Measurements from ENCODE around the gene CPA3.

CPA3 gene

DNA sequence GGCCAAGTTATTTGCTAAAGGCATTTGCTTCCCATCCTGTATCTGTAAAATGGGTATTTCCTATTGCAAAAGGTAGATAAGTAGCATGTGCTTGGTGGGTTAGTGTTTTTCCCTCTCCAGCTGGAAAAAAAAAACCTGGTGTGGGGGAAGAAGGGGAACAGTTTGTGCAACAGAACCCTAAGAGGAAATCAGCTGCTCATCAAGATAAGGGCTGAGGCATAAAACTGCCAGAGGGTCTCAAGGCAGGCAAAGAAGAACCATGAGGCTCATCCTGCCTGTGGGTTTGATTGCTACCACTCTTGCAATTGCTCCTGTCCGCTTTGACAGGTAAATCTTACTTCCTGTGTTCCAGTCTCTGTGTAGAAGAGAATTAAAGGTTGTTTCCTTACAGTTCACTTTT lies at the start of gene CPA3:
TSS of gene CPA3 (plus strand) at position 248 of the 400 bp plus-strand sequence. CDS start at position 260, 12 bp downstream.
- Histone ChIP-seq H3K4me1 (no peaks in the 10 kb centered on the region), H3K36me3 (replicated peaks) (no peaks in the 10 kb centered on the region), H3K9me3 (no peaks in the 10 kb centered on the region), H3K4me3 (no peak within 1 kb of the TSS), H3K27me3 (ENCODE audit: low read depth) (peaks cover 5% of the 10 kb centered on the region; the same call in 1 of the 2 replicates)
- in situ Hi-C loops (cut with MboI; ENCODE audit: low sequenced_read_pairs) = no loop called here
- no peak for DNase-seq (ENCODE audit: low spot score in 2 of 2)

DNA sequence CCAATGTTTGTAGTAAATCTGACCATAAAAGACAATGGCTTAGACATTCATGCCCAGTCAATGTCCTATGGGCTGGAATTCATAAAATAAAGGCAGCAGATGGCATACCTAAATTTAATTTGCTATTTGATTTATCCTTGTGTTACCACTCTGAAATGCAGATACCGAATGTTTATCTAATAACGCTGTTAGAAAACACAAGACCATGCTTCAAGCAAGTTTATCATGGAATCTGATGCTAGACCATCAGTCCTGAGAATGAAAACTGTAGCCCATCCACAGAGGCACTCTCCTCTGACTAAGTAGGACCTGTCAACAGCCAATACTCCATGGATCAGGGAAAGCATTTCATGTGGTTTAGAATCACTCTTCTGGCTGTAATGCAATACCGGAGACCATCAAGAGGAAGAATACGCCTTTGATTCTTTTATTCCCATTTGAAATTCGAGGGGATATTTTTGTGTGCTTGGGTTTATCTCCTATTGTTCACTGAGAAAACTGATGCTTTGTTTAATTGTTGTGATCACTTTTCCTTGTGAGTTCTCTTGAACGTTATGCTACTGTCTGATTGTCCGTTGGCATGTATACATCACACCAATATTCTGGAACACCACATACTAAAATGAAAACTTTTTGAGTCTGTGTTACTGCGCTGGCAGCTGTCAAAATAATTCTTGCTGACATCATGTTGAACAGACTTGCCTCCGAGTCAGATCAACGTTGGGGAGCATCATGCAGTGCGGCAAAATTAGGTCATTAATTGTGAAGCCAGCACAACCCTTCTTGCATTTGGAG lies 49.6 kb upstream of the CPA3 start:
- in situ Hi-C loops (cut with MboI; ENCODE audit: low sequenced_read_pairs) = no loop called here
- no peaks in the 10 kb centered on the region for H3K9me3 ChIP-seq
- no peak overlapping the region for H3K4me3 ChIP-seq
- 0 out of 2 replicates have a peak, but pooled peaks cover 4% of the 10 kb centered on the region for H3K4me1 ChIP-seq
- no peaks in the 10 kb centered on the region for H3K36me3 ChIP-seq (replicated peaks)
- DNase-seq (ENCODE audit: low spot score in 2 of 2) = no peak
- peaks cover 4% of the 10 kb centered on the region; the same call in 1 of the 2 replicates for H3K27me3 ChIP-seq (ENCODE audit: low read depth)

- peaks cover 4% of the 10 kb centered on the region; the same call in 1 of the 2 replicates for H3K27me3 ChIP-seq (ENCODE audit: low read depth)
- H3K4me3 ChIP-seq = no peak overlapping the region
- 0 out of 2 replicates have a peak, but pooled peaks cover 4% of the 10 kb centered on the region for H3K4me1 ChIP-seq
- no peaks in the 10 kb centered on the region for H3K9me3 ChIP-seq
- no peak for DNase-seq (ENCODE audit: low spot score in 2 of 2)
- in situ Hi-C loops (cut with MboI; ENCODE audit: low sequenced_read_pairs) = no loop called here
- H3K36me3 ChIP-seq (replicated peaks) = no peaks in the 10 kb centered on the region
These were observed 48.7 kb upstream of the CPA3 start for GRCh38 chr3:148816427-148816826.

- peaks cover 4% of the 10 kb centered on the region; the same call in 1 of the 2 replicates for H3K27me3 ChIP-seq (ENCODE audit: low read depth)
- H3K4me3 ChIP-seq = no peak overlapping the region
- in situ Hi-C loops (cut with MboI; ENCODE audit: low sequenced_read_pairs) = no loop called here
- H3K36me3 ChIP-seq (replicated peaks) = no peaks in the 10 kb centered on the region
- 0 out of 2 replicates have a peak, but pooled peaks cover 4% of the 10 kb centered on the region for H3K4me1 ChIP-seq
- no peaks in the 10 kb centered on the region for H3K9me3 ChIP-seq
- DNase-seq (ENCODE audit: low spot score in 2 of 2) = no peak
These were observed 48.0 kb upstream of the CPA3 start for GRCh38 chr3:148816981-148817525.

DNA sequence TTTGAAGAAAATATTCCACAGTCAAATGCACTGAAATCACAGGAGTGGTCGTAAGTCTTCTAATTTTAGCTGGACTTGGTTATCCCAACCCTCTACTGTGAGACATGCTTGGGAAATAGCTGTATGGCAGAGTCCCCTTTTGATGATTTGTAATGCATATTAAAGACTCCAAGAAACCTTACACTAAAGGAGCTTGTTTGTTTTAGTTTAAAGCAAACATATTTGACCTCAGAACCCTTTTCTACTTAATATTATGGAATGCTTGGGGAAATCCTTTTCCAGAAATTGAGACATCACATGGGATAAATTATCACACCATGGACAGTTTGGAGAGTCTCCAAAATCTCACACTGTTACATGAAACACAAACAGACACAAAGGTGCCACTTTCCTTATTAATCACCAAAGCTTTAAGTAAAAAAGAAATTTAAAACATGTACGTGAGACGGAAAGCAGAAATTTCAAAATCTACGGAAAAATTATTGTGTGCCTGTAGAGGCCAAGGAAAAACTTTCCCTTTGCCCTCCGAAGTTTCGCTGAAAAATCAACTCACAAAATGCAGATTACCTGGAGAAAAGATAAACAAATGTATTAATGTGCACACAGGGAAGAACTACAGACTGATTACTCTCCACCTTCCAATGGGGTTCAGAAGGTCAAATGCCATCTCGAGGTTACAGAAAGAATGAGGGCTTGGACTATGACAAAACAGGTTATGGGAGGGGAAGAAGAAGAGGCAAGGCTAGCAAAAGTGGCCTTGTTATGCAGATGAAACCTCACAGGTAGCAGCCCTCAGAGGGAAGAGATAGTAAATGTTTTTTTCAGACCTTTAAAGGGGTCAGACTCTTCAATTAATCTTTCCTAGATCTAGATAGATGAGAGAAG lies 44.5 kb upstream of the CPA3 start:
- DNase-seq (ENCODE audit: low spot score in 2 of 2) = no peak
- Histone ChIP-seq H3K4me3 (no peak overlapping the region), H3K9me3 (no peaks in the 10 kb centered on the region), H3K4me1 (0 out of 2 replicates have a peak, but pooled peaks cover 4% of the 10 kb centered on the region), H3K36me3 (replicated peaks) (no peaks in the 10 kb centered on the region), H3K27me3 (ENCODE audit: low read depth) (peaks cover 7% of the 10 kb centered on the region)
- in situ Hi-C loops (cut with MboI; ENCODE audit: low sequenced_read_pairs) = no loop called here

- Histone ChIP-seq H3K36me3 (replicated peaks) (no peaks in the 10 kb centered on the region), H3K4me3 (no peak overlapping the region), H3K27me3 (ENCODE audit: low read depth) (peaks cover 3% of the 10 kb centered on the region; the same call in 1 of the 2 replicates), H3K9me3 (no peaks in the 10 kb centered on the region), H3K4me1 (0 out of 2 replicates have a peak, but pooled peaks cover 4% of the 10 kb centered on the region)
- in situ Hi-C loops (cut with MboI; ENCODE audit: low sequenced_read_pairs) = no loop called here
- no peak for DNase-seq (ENCODE audit: low spot score in 2 of 2)
These were observed 42.1 kb upstream of the CPA3 start for GRCh38 chr3:148823026-148823425.

DNA sequence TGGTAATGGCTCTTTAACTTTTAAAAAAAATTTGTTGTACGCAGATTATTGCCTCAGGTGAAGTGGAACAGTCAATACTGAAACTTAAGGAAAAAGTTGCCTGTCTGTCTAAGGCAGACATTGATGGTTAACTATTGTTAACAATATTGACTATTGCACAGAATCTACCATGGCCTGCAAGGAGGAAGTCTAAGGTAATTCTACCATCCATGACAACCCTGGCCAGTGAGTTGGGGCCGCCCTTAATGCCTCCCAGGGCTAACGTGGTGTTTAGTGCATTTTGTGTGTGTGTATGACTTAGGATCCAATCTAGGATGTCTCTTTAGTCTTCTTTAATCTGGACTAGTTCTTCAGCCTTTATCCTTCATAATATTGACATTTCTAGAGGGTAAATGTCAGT lies 39.6 kb upstream of the CPA3 start:
- DNase-seq (ENCODE audit: low spot score in 2 of 2) = no peak
- H3K4me1 ChIP-seq = no peaks in the 10 kb centered on the region
- in situ Hi-C loops (cut with MboI; ENCODE audit: low sequenced_read_pairs) = no loop called here
- H3K27me3 ChIP-seq (ENCODE audit: low read depth) = peaks cover 6% of the 10 kb centered on the region
- H3K36me3 ChIP-seq (replicated peaks) = no peaks in the 10 kb centered on the region
- no peak overlapping the region for H3K4me3 ChIP-seq
- no peaks in the 10 kb centered on the region for H3K9me3 ChIP-seq

DNA sequence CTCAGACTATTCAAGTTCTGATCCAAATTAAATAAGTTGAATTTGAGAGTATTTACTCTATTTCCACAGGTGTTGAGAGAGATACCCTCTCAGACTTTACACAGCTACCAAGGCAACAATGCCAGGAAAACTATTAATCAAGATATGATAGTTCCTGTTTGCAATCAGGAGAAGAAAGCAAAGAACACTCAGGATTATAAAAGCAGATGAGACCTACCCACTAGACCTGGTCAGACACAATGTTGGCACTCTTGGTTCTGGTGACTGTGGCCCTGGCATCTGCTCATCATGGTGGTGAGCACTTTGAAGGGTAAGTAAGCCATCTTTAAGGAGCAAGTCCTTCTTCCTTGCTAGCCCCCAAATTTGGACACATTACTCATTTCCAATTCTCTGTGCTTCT lies 37.5 kb upstream of the CPA3 start, which contains the start of gene CPB1:
TSS of gene CPB1 (plus strand) at position 227 of the 400 bp plus-strand sequence. CDS start at position 240, 13 bp downstream.
- Histone ChIP-seq H3K36me3 (replicated peaks) (no peaks in the 10 kb centered on the region), H3K27me3 (ENCODE audit: low read depth) (peaks cover 9% of the 10 kb centered on the region), H3K9me3 (no peaks in the 10 kb centered on the region), H3K4me3 (no peak within 1 kb of the TSS), H3K4me1 (peaks cover 4% of the 10 kb centered on the region; the same call in 1 of the 2 replicates)
- in situ Hi-C loops (cut with MboI; ENCODE audit: low sequenced_read_pairs) = no loop called here
- DNase-seq (ENCODE audit: low spot score in 2 of 2) = no peak

DNA sequence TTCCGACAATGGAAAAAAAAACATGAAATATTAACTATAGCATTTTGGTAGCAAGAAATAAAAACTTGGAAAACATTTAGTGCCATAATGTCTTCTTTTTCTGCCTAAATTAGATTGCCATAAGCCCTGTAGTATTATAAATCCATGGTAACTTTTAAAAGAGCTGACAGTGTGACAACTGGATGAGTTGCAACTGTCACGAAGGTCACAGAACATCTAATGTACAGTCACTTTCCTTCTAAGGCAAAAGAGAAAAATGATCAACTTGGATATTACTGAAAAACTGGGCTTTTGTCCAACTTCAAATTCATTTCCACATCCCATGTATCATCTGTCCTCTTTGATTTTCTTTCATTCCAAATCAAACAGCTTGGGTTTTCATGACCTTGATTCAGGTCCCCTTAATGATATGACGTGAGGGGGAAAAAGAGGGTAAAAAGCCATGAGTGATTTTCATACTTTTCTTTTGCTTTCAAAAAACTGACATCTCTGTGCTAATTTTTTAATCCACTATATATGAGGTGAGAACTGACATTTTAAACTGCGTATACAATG lies 36.9 kb upstream of the CPA3 start:
- Histone ChIP-seq H3K9me3 (no peaks in the 10 kb centered on the region), H3K4me3 (no peak overlapping the region), H3K36me3 (replicated peaks) (no peaks in the 10 kb centered on the region), H3K27me3 (ENCODE audit: low read depth) (peaks cover 9% of the 10 kb centered on the region), H3K4me1 (peaks cover 4% of the 10 kb centered on the region; the same call in 1 of the 2 replicates)
- DNase-seq (ENCODE audit: low spot score in 2 of 2) = no peak
- in situ Hi-C loops (cut with MboI; ENCODE audit: low sequenced_read_pairs) = no loop called here

GRCh38 chr3:148829926-148830325 lies 35.2 kb upstream of the CPA3 start:
- H3K36me3 ChIP-seq (replicated peaks) = no peaks in the 10 kb centered on the region
- H3K27me3 ChIP-seq (ENCODE audit: low read depth) = peaks cover 6% of the 10 kb centered on the region; the same call in 1 of the 2 replicates
- in situ Hi-C loops (cut with MboI; ENCODE audit: low sequenced_read_pairs) = no loop called here
- peaks cover 4% of the 10 kb centered on the region; the same call in 1 of the 2 replicates for H3K4me1 ChIP-seq
- no peak overlapping the region for H3K4me3 ChIP-seq
- no peaks in the 10 kb centered on the region for H3K9me3 ChIP-seq
- DNase-seq (ENCODE audit: low spot score in 2 of 2) = no peak

DNA sequence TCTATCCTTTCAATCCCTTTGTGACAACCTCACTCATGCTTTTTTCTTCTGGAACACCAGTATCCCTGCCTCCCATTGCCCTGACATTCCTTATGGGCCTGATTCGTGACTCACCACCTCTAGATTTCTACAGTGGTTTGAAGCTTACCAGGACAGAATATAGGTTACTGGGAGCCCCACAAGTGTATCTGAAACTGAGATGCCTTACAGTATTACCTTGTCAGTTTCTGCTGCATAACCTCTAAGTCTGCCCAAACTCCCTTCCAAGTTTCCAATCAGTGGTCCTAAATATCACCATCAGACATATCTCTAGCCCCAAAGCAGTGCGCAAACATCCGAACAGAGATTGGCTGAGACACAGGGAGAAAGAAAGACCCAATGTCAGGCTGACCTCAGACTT lies 31.9 kb upstream of the CPA3 start:
- H3K27me3 ChIP-seq (ENCODE audit: low read depth) = peaks cover 11% of the 10 kb centered on the region
- no peak overlapping the region for H3K4me3 ChIP-seq
- DNase-seq (ENCODE audit: low spot score in 2 of 2) = no peak
- in situ Hi-C loops (cut with MboI; ENCODE audit: low sequenced_read_pairs) = no loop called here
- no peaks in the 10 kb centered on the region for H3K9me3 ChIP-seq
- peaks cover 4% of the 10 kb centered on the region; the same call in 1 of the 2 replicates for H3K4me1 ChIP-seq
- H3K36me3 ChIP-seq (replicated peaks) = no peaks in the 10 kb centered on the region

- no peaks in the 10 kb centered on the region for H3K9me3 ChIP-seq
- in situ Hi-C loops (cut with MboI; ENCODE audit: low sequenced_read_pairs) = no loop called here
- no peak overlapping the region for H3K4me3 ChIP-seq
- peaks cover 5% of the 10 kb centered on the region; the same call in 1 of the 2 replicates for H3K27me3 ChIP-seq (ENCODE audit: low read depth)
- no peaks in the 10 kb centered on the region for H3K4me1 ChIP-seq
- no peaks in the 10 kb centered on the region for H3K36me3 ChIP-seq (replicated peaks)
- DNase-seq (ENCODE audit: low spot score in 2 of 2) = no peak
These were observed 25.3 kb upstream of the CPA3 start for GRCh38 chr3:148839805-148840204.

DNA sequence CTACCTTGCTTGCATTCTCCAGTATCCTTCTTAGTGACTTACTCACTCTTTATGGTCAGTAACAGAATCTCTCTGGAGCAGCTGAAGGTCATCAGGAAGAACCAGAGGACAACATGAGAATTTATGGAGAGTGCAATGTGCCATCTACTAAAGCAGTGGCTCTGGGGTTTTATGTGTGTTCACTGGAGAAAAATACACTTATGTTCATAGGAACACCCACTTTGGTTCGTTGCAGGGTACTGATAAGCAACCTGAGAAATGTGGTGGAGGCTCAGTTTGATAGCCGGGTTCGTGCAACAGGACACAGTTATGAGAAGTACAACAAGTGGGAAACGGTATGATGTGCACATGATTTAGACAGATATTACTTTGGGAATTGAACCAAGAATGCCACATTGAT lies 24.6 kb upstream of the CPA3 start:
- Histone ChIP-seq H3K4me1 (no peaks in the 10 kb centered on the region), H3K4me3 (no peak overlapping the region), H3K36me3 (replicated peaks) (no peaks in the 10 kb centered on the region), H3K9me3 (no peaks in the 10 kb centered on the region), H3K27me3 (ENCODE audit: low read depth) (peaks cover 5% of the 10 kb centered on the region; the same call in 1 of the 2 replicates)
- DNase-seq (ENCODE audit: low spot score in 2 of 2) = no peak
- in situ Hi-C loops (cut with MboI; ENCODE audit: low sequenced_read_pairs) = no loop called here

Measured in HAP-1 (cell line).